Measurements from ENCODE around the gene CNGB1.
"Not testable (repeated sequence)": the region's sequence is repeated elsewhere in the genome, so short reads cannot be mapped to it uniquely, and the experiment has no call there.

Gene CNGB1

GRCh38 chr16:57950382-57950781 lies 20.5 kb downstream of the CNGB1 start:
- no peak for DNase-seq

- no peak for DNase-seq
Measured at GRCh38 chr16:57949595-57950238, 21.2 kb downstream of the CNGB1 start.

DNA sequence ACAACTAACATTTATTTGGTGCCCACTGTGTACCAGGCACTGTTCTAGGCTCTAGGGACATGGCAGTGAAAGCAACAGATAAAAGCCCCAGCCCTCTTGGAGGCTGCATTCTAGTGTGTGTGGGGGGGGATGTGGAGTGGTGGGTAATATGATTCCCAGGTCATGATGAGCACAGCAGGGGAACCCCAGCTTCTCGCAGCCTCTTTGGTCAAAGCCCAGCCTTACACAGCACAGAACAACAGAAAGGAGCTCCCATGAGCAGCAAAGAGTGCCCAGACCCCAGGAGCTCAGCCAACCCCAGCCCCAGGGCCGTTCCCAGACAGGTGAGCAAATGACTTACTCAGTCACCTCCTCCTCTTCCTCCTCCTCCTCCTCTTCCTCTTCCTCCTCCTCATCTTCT lies 21.9 kb downstream of the CNGB1 start:
- DNase-seq = no peak

- DNase-seq = no peak
Measured at GRCh38 chr16:57948027-57948426, 22.9 kb downstream of the CNGB1 start.

GRCh38 chr16:57947261-57947660 lies 23.7 kb downstream of the CNGB1 start:
- no peak for DNase-seq

GRCh38 chr16:57946181-57946801 lies 24.6 kb downstream of the CNGB1 start:
- no peak for DNase-seq

DNA sequence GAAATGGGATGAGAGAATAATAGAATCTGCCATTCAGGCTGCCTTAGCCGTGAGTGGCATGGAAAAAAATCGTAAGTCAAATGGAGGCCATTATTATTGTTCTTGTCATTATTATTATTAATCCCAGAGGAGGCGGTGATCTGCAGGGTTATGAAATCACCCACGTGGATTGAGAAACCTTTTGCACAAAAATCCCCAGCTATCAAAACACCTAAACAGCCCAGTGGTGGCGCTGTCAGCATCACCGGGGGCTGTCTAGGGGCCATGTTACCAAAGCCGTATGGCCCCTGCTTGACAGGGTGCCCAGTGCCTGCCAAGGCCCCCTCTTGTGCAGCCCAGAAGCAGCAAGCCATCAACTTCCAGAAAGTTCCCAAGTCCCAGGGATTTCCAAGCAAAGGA lies 25.2 kb downstream of the CNGB1 start:
- DNase-seq = no peak

DNA sequence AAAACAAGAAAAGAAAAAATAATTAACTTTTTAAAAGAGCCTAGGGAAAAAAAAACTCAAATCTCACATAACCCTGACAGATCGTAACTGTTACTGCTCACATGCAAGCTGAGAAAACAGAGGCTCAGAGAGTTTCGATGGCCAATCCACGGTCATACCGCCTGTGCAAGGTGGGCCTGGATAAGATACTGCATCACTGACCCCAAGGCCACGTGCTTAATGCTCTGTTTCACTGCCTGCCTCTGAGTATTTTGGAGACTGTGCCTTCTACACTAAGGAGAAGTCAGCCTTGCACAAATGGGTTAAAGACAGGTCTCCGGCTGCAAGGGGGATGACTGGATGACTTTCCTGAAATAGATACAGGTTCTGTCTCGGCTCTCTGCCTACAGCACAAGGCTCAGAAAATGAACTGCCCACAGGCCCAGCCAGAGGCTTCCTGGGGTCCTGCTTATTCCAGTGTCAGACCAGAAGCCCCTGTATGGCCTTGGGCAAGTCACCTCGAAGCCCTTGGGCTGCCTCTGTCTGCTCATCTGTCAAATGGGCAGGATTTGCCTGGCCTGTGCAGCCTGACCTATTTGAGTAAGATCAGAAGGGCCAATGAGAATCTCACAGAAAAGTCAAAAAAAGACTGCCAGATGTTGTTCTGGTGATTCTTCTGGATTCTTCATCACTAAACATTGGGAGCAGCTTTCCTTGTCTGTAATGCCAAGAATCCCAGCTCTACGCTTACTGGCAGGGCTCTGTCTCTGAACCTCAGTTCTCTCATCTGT lies 25.8 kb downstream of the CNGB1 start:
- no peak for DNase-seq

GRCh38 chr16:57943381-57943780 lies 27.5 kb downstream of the CNGB1 start:
- not testable (repeated sequence) for DNase-seq

DNA sequence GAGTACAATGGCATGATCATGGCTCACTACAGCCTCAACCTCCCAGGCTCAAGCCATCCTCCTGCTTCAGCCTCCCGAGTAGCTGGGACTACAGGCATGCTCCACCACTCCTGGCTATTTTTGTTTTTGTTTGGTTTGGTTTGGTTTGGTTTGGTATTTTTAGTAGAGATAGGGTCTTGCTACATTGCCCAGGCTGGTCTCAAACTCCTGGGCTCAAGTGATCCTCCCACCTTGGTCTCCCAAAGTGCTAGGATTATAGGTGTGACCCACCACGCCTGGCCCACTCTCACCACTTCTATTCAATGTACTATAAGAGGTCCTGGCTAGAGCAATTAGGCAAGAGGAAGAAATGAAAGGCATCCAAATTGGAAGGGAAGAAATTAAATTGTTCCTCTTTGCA lies 29.0 kb downstream of the CNGB1 start:
- not testable (repeated sequence) for DNase-seq

DNA sequence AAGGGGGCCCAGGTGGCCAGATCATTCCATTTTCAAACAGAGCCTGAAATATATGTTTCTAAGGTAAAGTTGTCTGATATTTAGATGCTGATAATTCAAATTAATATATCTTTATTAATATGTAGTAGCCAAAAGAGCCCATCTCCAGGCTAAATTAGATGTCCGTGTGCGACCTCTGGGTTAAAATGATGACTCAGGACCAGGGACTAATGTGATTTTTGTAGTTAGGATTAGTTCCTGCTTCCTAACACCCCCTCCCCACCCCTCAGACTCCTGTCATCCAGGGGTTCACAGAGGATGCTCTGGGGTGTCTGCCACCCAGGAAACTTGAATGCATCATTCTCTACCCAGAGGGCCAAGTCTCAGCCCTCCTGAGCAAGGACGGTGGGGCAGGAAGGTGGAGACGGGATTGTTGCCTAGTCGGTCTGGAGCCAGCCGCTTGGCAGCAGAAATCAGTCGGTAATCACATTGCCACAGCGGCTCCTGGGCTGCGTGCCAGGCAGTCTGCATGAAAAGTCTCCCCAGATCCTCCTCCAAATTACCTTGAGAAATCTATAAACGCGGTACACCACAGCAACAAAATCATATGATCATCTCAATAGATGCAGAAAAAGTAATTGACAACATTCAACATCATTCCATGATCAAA lies 29.8 kb downstream of the CNGB1 start:
- DNase-seq = no peak

DNA sequence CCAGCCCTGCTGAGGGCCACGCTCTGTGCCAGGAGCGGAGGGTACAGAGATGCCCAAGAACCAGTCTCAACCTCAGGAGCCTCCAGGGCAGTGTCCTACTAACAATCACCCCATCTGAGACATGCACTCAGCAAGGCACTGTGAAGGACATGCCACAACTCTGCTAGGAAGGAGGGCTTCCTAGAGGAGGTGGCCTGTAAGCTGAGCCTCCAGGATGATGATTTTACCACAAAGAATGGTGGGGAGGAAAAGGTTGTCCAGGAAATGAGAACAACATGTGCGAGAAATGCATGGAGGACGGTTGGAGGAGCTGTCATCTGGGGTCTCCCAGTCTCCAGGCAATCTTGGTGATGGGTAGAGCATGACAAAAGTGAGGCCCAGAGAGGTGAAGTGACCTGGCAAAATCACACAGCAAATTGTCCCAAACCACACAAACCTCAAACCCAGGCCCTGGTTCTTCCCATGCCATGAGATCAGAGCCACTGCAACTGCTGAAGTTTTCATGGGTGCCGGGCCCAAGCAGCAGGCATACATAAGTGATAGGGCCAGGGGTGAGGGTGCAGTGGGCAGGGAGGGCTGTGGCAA lies 30.5 kb downstream of the CNGB1 start:
- DNase-seq = no peak

GRCh38 chr16:57939872-57940224 lies 31.1 kb downstream of the CNGB1 start:
- no peak for DNase-seq

- no peak for DNase-seq
Measured at GRCh38 chr16:57938936-57939871, 31.7 kb downstream of the CNGB1 start.

GRCh38 chr16:57938484-57938883 lies 32.4 kb downstream of the CNGB1 start:
- DNase-seq = no peak

- DNase-seq = no peak
Measured at GRCh38 chr16:57937861-57938260, 33.1 kb downstream of the CNGB1 start.

DNA sequence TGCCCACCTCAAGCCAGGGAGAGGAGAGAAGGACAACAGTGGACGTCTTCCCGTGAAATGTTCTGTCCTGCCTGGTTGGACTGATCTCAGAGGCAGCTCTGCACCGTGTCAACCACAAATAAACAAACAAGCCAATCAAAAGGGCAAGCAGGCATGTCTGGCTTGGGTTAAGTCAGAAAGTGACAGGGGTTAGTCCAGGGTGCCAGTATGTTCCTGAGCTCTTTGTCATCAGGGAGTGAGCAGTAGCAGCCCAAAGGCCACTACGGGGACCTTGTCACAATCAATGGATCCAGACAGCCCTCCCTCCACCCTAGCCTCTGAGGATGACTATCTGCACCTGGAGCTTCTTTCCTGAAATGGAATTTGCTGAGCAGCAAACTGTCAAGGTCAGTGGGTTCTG lies 35.0 kb downstream of the CNGB1 start:
- no peak for DNase-seq

DNA sequence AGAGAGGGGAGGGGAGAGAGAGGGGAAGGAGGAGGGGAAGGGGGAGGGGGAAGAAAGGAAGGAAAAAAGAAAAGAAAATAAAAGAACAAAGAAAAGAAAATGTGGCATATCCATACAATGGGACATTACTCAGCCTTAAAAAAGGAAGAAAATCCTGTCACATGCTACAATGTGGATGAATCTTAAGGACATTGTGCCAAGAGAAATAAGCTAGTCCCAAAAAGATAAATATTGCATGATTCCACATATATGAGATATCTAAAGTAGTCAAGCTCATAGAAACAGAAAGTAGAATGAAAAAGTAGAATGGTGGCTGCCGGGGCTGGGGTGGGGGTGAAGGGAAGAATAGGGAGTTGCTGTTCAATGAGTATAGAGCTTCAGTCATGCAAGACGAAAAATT lies 40.4 kb downstream of the CNGB1 start:
- no peak for DNase-seq

GRCh38 chr16:57929250-57929649 lies 41.7 kb downstream of the CNGB1 start:
- DNase-seq = no peak

- DNase-seq = no peak
Measured at GRCh38 chr16:57926041-57926440, 44.9 kb downstream of the CNGB1 start.

DNA sequence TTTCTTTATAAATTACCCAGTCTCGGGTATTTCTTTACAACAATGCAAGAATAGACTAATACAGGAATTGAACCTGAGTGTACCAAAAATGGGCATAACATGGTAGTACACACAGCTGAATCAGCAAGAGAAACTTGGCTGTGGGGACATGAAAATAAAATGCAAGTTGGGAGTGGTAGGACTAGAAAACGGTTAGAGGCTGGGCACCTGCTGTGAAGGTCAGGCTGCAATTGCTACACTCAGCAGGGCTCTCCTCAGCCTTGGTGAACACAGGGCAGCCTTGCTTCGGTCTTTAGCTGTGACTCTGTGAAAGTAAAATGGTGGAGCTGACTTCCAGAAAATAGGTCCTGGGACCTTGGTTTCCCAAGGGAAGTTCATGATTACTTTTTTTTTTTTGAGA lies 45.6 kb downstream of the CNGB1 start:
- no peak for DNase-seq

- no peak for DNase-seq
Measured at GRCh38 chr16:57924514-57924913, 46.4 kb downstream of the CNGB1 start.

Measured in SHP77 treated with DMSO at 0.1 percent for 48 hours (cell line).